Neural progenitor cell (in vitro differentiated cells): ENCODE data around the gene KIF21B. TPM values are rescaled to one million over a fixed set of nuclear protein-coding genes. Genes with fewer than 3 reads are reported as not detected.
A peak's percentile ranks its signal among the peaks of the same experiment; 100 is the strongest.

Experiments used
- DNase-seq: peaks from one replicate; pipeline ENCODE4 v3.0.0-alpha.2; 2016; ENCODE audit warnings: low spot score
- H2AFZ ChIP-seq: fragments of 200-600 bp; sonication (generic); replicated peaks from 2 replicates; pipeline ENCODE4 v1.6.1; 2016; ENCODE audit warnings: antibody characterized with exemption
- H3F3A ChIP-seq: fragments of 200-600 bp; sonication (generic); 2 replicates; pipeline ENCODE4 v1.6.1; 2016; ENCODE audit warnings: antibody characterized with exemption, low read depth
- H3K27ac ChIP-seq: fragments of 200-600 bp; sonication (generic); 2 replicates; pipeline ENCODE4 v1.5.1; 2016; ENCODE audit warnings: mild to moderate bottlenecking
- H3K27me3 ChIP-seq: fragments of 200-600 bp; sonication (generic); 2 replicates; pipeline ENCODE4 v1.6.1; 2016; ENCODE audit warnings: mild to moderate bottlenecking, moderate library complexity
- H3K36me3 ChIP-seq: fragments of 200-600 bp; sonication (generic); 2 replicates; pipeline ENCODE4 v1.5.1; 2016
- H3K4me1 ChIP-seq: fragments of 200-600 bp; sonication (generic); 2 replicates; pipeline ENCODE4 v1.6.1; 2016; ENCODE audit warnings: mixed run types
- H3K4me2 ChIP-seq: fragments of 200-600 bp; sonication (generic); 2 replicates; pipeline ENCODE4 v1.6.1; 2016
- H3K4me3 ChIP-seq: fragments of 200-600 bp; sonication (generic); 2 replicates; pipeline ENCODE4 v1.5.1; 2016
- H3K79me2 ChIP-seq: fragments of 200-600 bp; sonication (generic); 2 replicates; pipeline ENCODE4 v1.6.1; 2016; ENCODE audit warnings: low read depth
- H3K9ac ChIP-seq: fragments of 200-600 bp; sonication (generic); 2 replicates; pipeline ENCODE4 v1.6.1; 2016
- H3K9me3 ChIP-seq: fragments of 200-600 bp; sonication (generic); 2 replicates; pipeline ENCODE4 v1.5.1; 2016; ENCODE audit warnings: low read depth
- H4K20me1 ChIP-seq: fragments of 200-600 bp; sonication (generic); 2 replicates; pipeline ENCODE4 v1.6.1; 2016; ENCODE audit warnings: low read depth
- H3K27ac Mint-ChIP-seq: 3 replicates; pipeline ENCODE4 v1.8.0; 2021; ENCODE audit warnings: mixed read lengths
- H3K27me3 Mint-ChIP-seq: 2 replicates; pipeline ENCODE4 v1.8.0; 2022; ENCODE audit warnings: low read depth, mild to moderate bottlenecking, inconsistent platforms, moderate library complexity, mixed read lengths; ENCODE audit not compliant: insufficient read depth
- H3K36me3 Mint-ChIP-seq: 3 replicates; pipeline ENCODE4 v1.8.0; 2021; ENCODE audit warnings: mixed read lengths
- H3K4me1 Mint-ChIP-seq: 3 replicates; pipeline ENCODE4 v1.8.0; 2021; ENCODE audit warnings: mixed read lengths
- H3K4me3 Mint-ChIP-seq: 3 replicates; pipeline ENCODE4 v1.8.0; 2021; ENCODE audit warnings: mild to moderate bottlenecking, moderate library complexity, mixed read lengths
- H3K9me3 Mint-ChIP-seq: 3 replicates; pipeline ENCODE4 v1.8.0; 2020; ENCODE audit warnings: mixed read lengths
- EZH2 ChIP-seq: fragments of 200-600 bp; sonication (generic); IDR thresholded peaks from 2 replicates; pipeline ENCODE4 v1.6.1; 2017; ENCODE audit warnings: antibody characterized with exemption, mild to moderate bottlenecking, moderate library complexity
- EZH2phosphoT487 ChIP-seq: fragments of 200-600 bp; sonication (generic); IDR thresholded peaks from 2 replicates; pipeline ENCODE4 v1.6.1; 2017; ENCODE audit warnings: antibody characterized with exemption
- total RNA-seq: library from RNA; depleted of rRNA; stranded (reverse); fragments of >200 nt; gene quantifications from 2 replicates; pipeline ENCODE4 v1.2.3, GENCODE V29; 2015; ENCODE audit warnings: low replicate concordance
- TF ChIP-seq, protein P1 (sequence below): fragments of 200-600 bp; sonication (generic); IDR thresholded peaks from 2 replicates; pipeline ENCODE4 v1.5.1; 2017; ENCODE audit warnings: antibody characterized with exemption, mild to moderate bottlenecking

Gene KIF21B
- total RNA-seq, 1 donor from 2014 or later, result 6.4 TPM

DNA sequence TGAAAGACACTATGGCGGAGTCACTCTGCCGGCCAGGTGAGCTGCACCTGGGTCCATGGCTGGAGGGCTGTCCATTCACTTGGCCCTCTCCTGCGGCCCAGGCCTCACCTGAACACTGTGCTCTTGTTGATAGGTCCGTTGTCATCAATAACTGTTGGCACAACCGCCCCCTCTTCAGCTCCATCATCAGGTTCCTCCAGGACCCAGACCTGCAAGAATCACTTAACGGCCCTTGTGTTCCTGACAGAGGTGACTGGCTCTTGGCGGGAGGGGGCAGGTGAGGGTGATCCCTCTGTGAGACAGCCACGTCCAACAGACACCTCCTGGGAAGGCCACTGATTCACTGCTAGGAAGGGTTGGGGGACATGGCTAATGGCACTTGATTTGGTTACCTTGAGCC is 73.9 kb downstream of the KIF21B start:
- Mint-ChIP-seq H3K27ac (no peak overlapping the region), H3K4me3 (no peak overlapping the region), H3K27me3 (peaks cover 2% of the 10 kb centered on the region), H3K4me1 (no peaks in the 10 kb centered on the region), H3K9me3 (peaks cover 24% of the 10 kb centered on the region), H3K36me3 (peaks cover 2% of the 10 kb centered on the region)
- H3K9ac ChIP-seq, result no peak overlapping the region
- H3K27me3 ChIP-seq, result no peaks in the 10 kb centered on the region
- TF ChIP-seq, protein P1, sequence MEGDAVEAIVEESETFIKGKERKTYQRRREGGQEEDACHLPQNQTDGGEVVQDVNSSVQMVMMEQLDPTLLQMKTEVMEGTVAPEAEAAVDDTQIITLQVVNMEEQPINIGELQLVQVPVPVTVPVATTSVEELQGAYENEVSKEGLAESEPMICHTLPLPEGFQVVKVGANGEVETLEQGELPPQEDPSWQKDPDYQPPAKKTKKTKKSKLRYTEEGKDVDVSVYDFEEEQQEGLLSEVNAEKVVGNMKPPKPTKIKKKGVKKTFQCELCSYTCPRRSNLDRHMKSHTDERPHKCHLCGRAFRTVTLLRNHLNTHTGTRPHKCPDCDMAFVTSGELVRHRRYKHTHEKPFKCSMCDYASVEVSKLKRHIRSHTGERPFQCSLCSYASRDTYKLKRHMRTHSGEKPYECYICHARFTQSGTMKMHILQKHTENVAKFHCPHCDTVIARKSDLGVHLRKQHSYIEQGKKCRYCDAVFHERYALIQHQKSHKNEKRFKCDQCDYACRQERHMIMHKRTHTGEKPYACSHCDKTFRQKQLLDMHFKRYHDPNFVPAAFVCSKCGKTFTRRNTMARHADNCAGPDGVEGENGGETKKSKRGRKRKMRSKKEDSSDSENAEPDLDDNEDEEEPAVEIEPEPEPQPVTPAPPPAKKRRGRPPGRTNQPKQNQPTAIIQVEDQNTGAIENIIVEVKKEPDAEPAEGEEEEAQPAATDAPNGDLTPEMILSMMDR, result no peak
- TF ChIP-seq EZH2 (no peak), EZH2phosphoT487 (no peak)
- peaks cover 6% of the 10 kb centered on the region for H3K9me3 ChIP-seq
- H3K27ac ChIP-seq, result no peak overlapping the region
- H3K4me1 ChIP-seq, result no peaks in the 10 kb centered on the region
- no peak overlapping the region for H3K4me3 ChIP-seq
- no peaks in the 10 kb centered on the region for H4K20me1 ChIP-seq
- H3F3A ChIP-seq, result no peaks in the 10 kb centered on the region
- no peak overlapping the region for H2AFZ ChIP-seq
- H3K4me2 ChIP-seq, result no peak overlapping the region
- H3K79me2 ChIP-seq, result no peaks in the 10 kb centered on the region
- H3K36me3 ChIP-seq, result no peaks in the 10 kb centered on the region
- DNase-seq, result no peak

- H3K36me3 ChIP-seq, result no peaks in the 10 kb centered on the region
- no peaks in the 10 kb centered on the region for H3K4me1 ChIP-seq
- H3K36me3 Mint-ChIP-seq, result peaks cover 2% of the 10 kb centered on the region
- TF ChIP-seq, protein P1, result no peak
- TF ChIP-seq EZH2phosphoT487, result no peak
- TF ChIP-seq EZH2, result no peak
- DNase-seq, result no peak
- H3K9ac ChIP-seq, result no peak overlapping the region
- H3K79me2 ChIP-seq, result no peaks in the 10 kb centered on the region
- H3K4me3 ChIP-seq, result no peak overlapping the region
- H3K4me2 ChIP-seq, result no peak overlapping the region
- H3K9me3 ChIP-seq, result peaks cover 6% of the 10 kb centered on the region
- H2AFZ ChIP-seq, result no peak overlapping the region
- peaks cover 2% of the 10 kb centered on the region for H3K27me3 Mint-ChIP-seq
- no peak overlapping the region for H3K4me3 Mint-ChIP-seq
- no peaks in the 10 kb centered on the region for H4K20me1 ChIP-seq
- H3K27me3 ChIP-seq, result no peaks in the 10 kb centered on the region
- no peak overlapping the region for H3K27ac Mint-ChIP-seq
- no peak overlapping the region for H3K27ac ChIP-seq
- peaks cover 29% of the 10 kb centered on the region for H3K9me3 Mint-ChIP-seq
- no peaks in the 10 kb centered on the region for H3F3A ChIP-seq
- H3K4me1 Mint-ChIP-seq, result no peaks in the 10 kb centered on the region
Measured at GRCh38 chr1:200947059-200947566, 76.4 kb downstream of the KIF21B start.

DNA sequence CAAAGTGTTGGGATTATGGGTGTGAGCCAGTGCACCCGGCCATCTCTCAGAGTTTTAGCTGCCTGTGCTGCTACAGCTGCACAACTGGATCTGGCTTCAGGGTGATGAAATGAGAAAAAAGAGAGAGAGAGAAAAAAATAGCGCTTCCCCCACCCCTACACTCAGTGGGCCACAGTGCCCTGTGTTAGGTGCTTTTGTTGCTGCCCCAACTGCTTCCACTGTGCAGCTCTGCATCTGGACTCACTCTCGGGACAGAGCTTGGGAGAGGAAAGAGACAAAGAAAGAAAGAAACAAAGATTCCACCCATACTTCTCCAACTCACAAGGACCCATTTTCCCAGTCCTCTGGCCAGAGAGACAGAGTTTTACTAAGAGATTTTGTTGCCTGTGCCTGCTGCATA is 78.4 kb downstream of the KIF21B start:
- Histone ChIP-seq H3K27me3 (no peaks in the 10 kb centered on the region), H3K79me2 (no peaks in the 10 kb centered on the region), H3K4me1 (no peaks in the 10 kb centered on the region), H3K4me3 (no peak overlapping the region), H2AFZ (peak overlapping the region; percentile 76), H3K9me3 (peaks cover 6% of the 10 kb centered on the region), H3K27ac (no peak overlapping the region), H3F3A (no peaks in the 10 kb centered on the region), H4K20me1 (no peaks in the 10 kb centered on the region), H3K9ac (no peak overlapping the region), H3K4me2 (no peak overlapping the region), H3K36me3 (peaks cover 3% of the 10 kb centered on the region)
- Mint-ChIP-seq H3K36me3 (peaks cover 2% of the 10 kb centered on the region), H3K27me3 (peaks cover 2% of the 10 kb centered on the region), H3K27ac (peak overlapping the region; percentile 11), H3K4me3 (no peak overlapping the region), H3K9me3 (peaks cover 40% of the 10 kb centered on the region), H3K4me1 (no peaks in the 10 kb centered on the region)
- TF ChIP-seq, protein P1, result no peak
- TF ChIP-seq EZH2phosphoT487, result no peak
- no peak for TF ChIP-seq EZH2
- no peak for DNase-seq
